GM19452 (cell line): ENCODE data around the gene CCDC138.

ENCODE experiments used
- ATAC-seq: cut with Tn5 transposase; IDR thresholded peaks from one replicate; pipeline ENCODE4 v1.9.1; 2021; ENCODE audit not compliant: unreplicated experiment

Gene CCDC138

DNA sequence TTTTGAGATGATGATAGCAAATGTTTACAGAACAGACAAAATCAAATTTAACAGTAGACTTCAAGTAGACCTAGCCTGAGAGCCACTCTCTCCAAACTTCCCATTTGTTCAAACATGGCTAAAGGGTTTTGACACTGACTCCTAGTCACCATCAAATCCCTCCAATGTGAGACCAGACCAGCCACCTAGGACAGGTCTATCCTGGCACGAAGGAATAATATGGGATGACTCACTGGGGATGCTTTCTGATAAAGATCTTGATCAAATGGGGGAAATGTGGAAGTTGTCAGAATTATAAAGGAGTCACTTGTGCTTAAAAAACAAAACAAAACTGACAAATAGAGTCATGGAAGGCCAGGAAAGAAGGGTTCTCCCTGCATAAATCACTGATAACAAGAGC lies 106.7 kb downstream of the CCDC138 start:
- ATAC-seq: no peak

DNA sequence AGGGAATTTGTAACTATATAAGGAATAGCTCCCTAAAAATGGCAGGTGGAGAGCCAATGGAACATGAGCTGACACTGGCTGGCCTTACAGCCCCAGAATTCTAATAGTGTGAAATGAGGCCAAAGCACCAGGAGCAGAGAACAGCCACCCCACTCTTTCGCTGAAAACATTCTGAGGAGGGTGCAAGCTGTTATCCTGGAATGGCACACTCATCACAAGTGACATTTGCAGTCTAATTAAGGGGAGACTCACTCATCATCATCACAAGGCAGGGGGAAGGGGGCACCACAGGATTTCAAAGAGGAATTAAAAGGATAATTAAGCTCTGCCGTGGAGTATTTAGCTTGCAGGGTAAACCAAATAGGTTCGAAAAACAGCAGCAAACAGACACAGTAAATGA lies 108.2 kb downstream of the CCDC138 start:
- no peak for ATAC-seq

DNA sequence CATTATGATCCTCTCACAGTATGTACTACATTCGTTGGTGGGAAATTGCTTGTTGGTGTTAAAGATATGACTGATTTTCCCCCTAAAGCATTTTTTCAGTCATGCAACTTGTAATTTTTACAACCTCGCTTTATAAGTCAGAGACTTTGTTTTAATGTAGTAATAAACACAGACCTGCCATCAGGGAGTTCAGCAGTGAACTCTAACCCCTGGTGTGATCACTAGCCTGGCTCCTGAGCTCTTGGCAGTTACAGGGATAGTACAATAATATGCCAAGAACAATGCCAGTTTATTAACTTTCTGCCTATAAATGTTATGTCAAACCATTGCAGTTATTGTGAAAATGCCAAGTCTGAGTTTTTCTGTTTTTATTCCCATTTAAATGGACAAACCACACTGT lies 108.6 kb downstream of the CCDC138 start:
- no peak for ATAC-seq

DNA sequence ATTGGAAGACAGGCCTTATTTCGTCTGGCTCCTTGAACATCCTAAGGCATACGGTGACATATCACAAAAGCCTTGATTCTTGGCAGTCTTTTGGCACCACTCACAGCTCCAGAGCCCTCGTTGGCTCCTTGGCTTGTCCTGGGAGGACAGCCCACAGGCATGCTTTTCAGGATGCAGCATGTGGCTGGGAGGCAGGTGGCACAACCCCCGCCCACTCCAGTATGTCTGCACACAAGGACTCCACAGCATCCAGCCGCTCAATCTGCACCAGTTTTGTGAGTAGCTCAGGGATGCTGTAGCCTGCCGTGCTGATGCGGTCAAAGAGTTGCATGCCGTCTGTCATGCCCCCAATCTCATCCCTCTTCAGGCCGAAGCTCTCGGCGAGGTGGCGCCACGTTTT lies 110.2 kb downstream of the CCDC138 start:
- ATAC-seq: no peak

- no peak for ATAC-seq
Measured at GRCh38 chr2:108898315-108899082, 111.9 kb downstream of the CCDC138 start.

- ATAC-seq: no peak
Measured at GRCh38 chr2:108904680-108905079, 118.1 kb downstream of the CCDC138 start.

DNA sequence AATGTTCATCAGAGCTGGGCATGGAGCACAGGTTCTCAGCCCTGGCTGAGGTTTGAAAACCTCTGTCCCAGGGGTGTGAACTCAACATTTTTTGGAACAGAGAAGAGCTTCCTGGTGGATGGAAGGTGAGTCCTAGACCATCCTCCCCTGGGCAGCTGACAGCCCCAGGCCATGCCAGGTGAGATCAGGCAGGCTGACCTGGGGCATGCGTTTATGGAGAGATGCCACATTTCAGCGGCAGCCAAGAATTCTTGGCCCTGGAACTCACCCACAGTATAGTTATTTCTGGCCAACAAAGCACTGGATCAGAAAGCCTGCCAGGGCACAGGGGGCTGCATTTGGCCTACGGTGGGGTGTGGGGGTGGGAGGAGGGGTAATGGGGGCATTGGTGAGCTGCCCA lies 118.6 kb downstream of the CCDC138 start:
- no peak for ATAC-seq

DNA sequence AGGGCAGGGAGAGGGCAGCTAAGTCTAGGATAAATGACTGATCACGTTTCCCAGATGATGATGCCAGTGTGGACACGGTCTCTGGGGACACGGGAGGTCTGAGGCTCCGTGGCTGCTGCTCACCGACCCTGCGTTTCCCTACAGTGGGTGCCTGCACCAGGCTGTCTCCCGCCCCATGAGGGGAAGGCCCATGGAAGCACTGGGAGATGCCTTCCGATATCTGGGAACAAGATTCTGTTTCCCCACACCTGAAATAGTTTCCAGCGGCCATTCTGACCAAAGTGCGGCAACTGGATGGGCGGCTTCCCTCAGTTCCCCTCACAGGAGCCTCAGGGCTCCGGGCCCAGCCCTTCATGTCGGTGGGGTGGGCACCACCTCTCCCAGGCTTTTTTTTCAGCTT lies 119.3 kb downstream of the CCDC138 start:
- ATAC-seq: no peak

DNA sequence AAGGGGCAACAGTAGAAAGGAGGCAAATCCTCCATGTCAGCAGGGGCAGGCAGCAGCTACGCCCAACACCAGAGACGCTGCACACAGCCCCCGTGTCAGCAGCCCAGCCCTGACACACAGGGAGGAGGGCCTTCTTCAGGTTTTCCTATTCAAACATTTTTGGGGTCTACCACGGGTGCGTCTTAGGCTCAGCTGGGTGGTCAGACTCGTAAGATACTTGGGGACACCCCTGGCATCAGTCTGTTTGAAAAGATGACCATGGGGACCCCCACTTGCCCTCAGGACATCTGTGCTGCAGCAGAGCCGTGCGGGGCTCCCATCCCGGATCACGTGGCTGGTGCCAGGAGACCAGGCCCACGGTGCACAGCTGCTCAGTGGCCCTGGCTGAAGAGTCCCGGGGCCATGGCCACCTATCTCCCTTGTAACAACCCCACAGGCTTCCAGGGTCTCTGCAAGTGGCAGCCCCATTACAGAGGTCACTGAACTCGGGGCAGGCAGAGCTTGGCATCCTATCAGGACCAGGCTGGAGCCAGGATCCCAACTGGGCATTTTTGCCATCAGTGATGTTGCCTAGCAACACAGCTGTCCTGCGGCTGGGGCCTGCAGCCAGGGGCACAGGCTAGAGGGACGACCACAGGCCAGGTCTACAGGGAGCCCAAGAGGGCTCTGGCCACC lies 120.0 kb downstream of the CCDC138 start:
- ATAC-seq: no peak

- ATAC-seq: no peak
Measured at GRCh38 chr2:108907822-108908712, 121.5 kb downstream of the CCDC138 start.

- ATAC-seq: no peak
Measured at GRCh38 chr2:108908713-108909070, 122.1 kb downstream of the CCDC138 start.

DNA sequence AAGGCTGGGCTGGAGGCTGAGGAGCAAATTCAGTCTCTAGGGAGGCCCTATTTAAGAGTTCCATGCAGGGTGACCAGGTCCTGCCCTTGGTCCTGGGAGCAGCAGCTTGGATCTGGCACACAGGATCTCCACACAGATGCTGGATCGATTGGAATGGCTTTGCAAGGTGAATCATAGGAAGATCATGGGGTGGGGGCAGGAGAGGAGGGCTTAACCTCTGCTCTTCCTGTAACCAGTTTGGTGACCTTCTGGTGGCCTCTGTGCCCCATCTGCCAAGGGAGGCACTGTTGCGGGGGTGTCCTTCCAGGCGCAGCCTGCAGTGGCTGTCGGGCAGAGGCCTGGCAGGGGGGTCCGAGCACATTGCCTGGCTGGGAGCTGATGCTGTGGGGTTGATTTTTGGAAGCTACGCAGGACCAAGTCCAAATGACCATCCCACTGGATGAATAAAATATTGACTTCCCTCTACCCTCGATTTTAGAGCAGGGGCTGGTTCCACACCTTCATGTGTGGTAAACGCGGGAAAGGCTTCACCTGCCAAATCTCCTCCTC lies 122.8 kb downstream of the CCDC138 start:
- ATAC-seq: no peak

DNA sequence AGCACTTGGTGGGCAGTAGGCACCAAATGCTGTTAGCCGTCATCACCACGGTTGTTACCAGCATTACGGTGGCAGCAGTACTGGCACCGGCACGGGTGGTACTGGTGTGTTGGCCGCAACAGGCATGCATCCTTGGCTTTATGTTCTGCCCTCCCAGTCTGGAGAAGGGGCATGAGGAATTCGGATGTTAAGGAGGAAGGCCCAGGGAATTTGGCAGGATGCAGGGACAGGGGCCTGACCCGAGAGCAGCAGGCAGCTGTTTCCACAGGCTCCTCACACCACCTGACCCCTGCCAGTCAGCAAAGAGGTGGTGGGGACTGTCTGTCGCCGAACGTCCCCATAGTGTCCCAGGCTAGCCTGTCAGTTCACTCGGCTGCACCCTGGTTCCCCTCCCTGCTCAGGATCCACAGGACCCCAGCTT lies 123.5 kb downstream of the CCDC138 start:
- no peak for ATAC-seq

DNA sequence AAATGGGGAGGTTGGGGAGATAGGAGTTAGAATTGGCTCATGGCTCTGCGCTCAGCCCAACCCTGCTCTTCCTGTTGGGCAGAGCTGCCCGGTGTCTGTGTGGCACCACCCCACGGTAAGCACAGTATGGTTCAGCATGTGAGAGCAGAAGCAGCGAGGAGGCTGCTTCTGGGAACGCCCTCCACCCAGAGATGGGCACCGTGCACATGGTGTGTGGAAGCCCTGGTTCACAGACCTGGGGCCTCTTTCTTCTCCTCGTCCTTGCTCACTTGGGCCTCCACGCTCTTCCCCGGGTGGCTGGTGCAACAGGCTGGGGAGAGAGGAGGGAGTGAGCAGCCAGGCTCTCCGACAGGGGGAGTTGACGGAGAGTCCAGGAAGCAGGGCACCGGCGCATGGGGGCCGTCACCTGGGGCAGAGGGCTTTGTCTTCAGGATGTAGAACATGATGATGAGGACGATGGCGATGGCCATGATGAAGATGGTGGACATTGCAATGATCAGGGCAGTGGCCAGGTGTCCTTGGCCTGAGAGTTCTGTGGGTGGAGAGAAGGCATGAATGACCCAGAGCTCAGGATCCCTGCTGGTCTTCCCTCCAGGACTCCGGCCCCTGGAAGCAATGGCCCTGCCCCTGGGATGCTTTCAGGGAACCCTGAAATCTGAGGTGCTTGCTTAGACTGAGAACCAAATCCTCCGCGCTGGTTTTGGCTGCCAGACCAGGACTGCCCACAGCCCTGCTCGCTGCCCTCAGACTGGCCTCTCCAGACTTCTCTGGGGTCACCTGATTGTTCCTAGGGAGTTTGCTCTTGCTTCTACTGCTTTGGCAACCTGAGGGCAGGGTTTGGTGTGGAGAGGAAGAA lies 124.2 kb downstream of the CCDC138 start:
- no peak for ATAC-seq

DNA sequence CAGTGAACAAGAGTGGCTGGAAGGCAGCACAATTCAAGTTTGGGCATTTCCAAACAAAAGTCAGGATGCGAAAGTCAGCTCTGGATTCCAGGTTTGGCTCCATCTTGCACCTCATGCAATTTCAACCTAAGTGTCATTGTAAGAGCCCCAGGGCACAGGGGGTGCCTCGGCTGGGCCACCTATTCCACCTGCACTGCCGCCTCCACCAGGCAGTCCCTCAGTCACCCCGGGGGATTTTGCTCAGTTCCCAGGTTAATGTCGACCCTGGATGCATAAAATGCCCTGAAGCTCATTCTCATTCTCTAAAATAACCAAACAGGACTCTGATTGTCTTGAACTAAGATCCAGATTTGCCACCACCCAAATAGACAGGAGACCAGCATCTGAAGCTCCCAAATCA lies 124.8 kb downstream of the CCDC138 start:
- no peak for ATAC-seq

DNA sequence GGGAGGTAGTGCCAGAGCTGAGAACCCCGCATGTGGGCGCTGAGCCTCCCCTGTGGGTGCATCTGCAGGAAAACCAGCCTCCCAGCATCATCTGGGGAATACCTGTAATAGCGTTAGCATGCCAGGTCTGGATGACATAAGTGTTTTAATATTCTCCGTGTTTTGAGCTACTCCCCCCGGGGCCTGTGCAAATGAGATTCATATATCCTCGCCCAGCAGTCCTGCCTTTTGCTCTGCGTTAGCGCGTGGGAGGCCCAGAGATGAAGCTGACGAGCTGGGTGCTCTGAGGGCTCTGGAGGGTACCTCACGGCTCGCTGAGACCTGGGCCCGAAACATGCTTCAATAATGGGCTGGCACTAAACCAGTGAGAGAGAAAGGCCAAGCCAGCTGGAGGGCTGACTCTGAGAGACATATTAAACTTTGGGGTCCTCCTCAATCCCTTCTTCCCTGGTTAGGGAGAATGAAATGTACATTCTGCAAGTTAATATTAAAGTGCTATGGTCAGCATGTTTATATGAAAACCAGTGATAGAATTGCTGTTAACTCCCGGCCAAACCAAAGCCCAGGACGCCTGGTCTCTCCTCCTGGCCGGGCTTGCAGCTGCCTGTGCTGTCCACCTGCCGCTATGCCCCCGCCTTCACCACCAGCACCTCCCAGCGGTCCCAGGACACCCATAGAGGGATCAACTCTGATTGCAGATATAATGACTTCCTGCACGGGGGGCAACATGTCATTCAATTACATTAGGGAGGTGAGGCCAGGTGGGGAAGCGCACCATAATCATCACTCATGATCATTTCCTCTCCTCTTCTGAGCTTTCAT lies 125.4 kb downstream of the CCDC138 start:
- ATAC-seq: no peak

- ATAC-seq: no peak
Measured at GRCh38 chr2:108912629-108912902, 126.0 kb downstream of the CCDC138 start.

GRCh38 chr2:108916122-108916795 lies 129.7 kb downstream of the CCDC138 start:
- no peak for ATAC-seq

DNA sequence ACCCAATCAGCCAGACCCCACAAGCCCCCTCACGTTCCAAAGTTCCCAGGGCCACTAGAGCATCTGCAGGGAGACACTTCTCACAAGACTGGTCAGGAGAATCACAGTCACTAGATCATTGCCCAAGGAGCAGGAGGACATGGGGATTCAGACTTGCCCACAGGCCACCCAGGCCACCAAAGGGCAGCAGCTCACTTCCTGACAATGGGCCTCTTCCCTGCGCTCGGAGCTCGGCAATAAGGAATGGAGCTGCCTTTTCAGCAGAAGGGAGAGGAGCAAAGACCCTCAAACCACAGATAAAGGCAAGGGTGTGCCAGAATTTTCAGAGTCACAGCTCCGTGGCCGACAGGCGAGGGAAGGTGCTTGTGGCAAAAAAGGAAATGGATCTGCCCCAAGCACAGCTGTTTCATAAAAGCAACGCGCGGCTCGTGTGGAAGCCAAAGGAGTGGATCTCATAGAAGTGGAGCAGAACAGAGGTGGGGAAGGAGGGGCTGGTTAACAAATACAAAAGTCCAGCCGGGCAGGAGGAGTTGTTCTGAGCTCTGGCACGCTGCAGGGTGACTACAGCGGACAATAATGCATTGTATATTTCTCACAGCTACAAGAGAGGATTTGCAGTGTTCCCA lies 130.3 kb downstream of the CCDC138 start:
- ATAC-seq: no peak
